Stomach (tissue), 19 donors: ENCODE results near the gene CCNJ. TPM values are rescaled to one million over a fixed set of nuclear protein-coding genes. Genes with fewer than 3 reads are reported as not detected.
A peak's percentile ranks its signal among the peaks of the same experiment; 100 is the strongest.
"Not testable (repeated sequence)": the region's sequence is repeated elsewhere in the genome, so short reads cannot be mapped to it uniquely, and the experiment has no call there.

Experiments used
- DNase-seq, 2 donors: peaks; one replicate each; pipeline versions ENCODE4 v3.0.0 to v3.0.0-alpha.2; 2013 to 2019
- H3K27ac ChIP-seq, 5 donors: fragments of 200-600 bp in 4 of 5; sonication (generic) in 4 of 5; one replicate each; pipeline ENCODE4 v1.5.1; 2013 to 2019; ENCODE audit warnings: mild to moderate bottlenecking in 1 of 5, moderate library complexity in 1 of 5
- H3K27me3 ChIP-seq, 3 donors: fragments of 200-600 bp; sonication (generic); one replicate each; pipeline ENCODE4 v1.5.1; 2017 to 2019; ENCODE audit warnings: mixed run types in 1 of 3
- H3K36me3 ChIP-seq, 4 donors: fragments of 200-600 bp; sonication (generic); 1 replicate in 3 of 4; 2 replicates in 1 of 4; pipeline ENCODE4 v1.5.1; 2016 to 2019
- H3K4me1 ChIP-seq, 4 donors: fragments of 200-600 bp; sonication (generic); one replicate each; pipeline ENCODE4 v1.5.1; 2016 to 2019
- H3K4me3 ChIP-seq, 4 donors: fragments of 200-600 bp; sonication (generic) in 3 of 4; one replicate each; pipeline ENCODE4 v1.5.1; 2016 to 2019; ENCODE audit warnings: mild to moderate bottlenecking in 1 of 4
- H3K9me3 ChIP-seq, 4 donors: fragments of 200-600 bp; sonication (generic); one replicate each; pipeline ENCODE4 v1.5.1; 2016 to 2019
- EP300 ChIP-seq: sonication (generic); formaldehyde crosslinking; IDR thresholded peaks from one replicate; pipeline ENCODE4 v1.6.1; 2017; ENCODE audit warnings: antibody characterized with exemption
- POLR2A ChIP-seq, 4 donors: fragments of 450-650 bp; IDR thresholded peaks; one replicate each; pipeline ENCODE4 v1.6.1; 2016; ENCODE audit warnings: antibody characterized with exemption in 4 of 4, control low read depth in 2 of 4, mild to moderate bottlenecking in 1 of 4, moderate library complexity in 1 of 4
- POLR2AphosphoS5 ChIP-seq, 3 donors: sonication (generic); formaldehyde crosslinking; IDR thresholded peaks; one replicate each; pipeline ENCODE4 v1.6.1; 2016; ENCODE audit warnings: antibody characterized with exemption in 3 of 3
- WGBS, 5 donors: extraction: QIAGEN DNeasy Blood & Tissue Kit in 3 of 5; methylation state at CpG; one replicate each; pipeline versions ENCODE4 v1.1.5 to v1.1.7; 2013 to 2018; 5-methylcytosine and 5-hydroxymethylcytosine counted together
- intact Hi-C: fragments of 100-400 bp; cut with DNase I; formaldehyde crosslinking; loops from one replicate; pipeline ENCODE4 v1.15.1; 2023; ENCODE audit warnings: low total_unique reads
- long read RNA-seq, 10 donors: transcript quantifications; one replicate each; lab custom pipeline, GENCODE V29; 2026
- polyA plus RNA-seq, 3 donors: library from polyadenylated mRNA; stranded (reverse); fragments of 200-250 nt; gene quantifications; one replicate each; pipeline ENCODE4 v1.2.3, GENCODE V29; 2013
- total RNA-seq, 5 donors: library from RNA; depleted of rRNA; stranded (reverse); fragments of >200 nt; gene quantifications; one replicate each; pipeline versions ENCODE4 v1.1.0 to v1.2.3, GENCODE V29; 2014 to 2016
- TF ChIP-seq, protein P1 (sequence below), 7 experiments: fragments of 450-650 bp in 4 of 7; fragments of 200-600 bp in 3 of 7; sonication (generic) in 3 of 7; IDR thresholded peaks; one replicate each; pipeline ENCODE4 v1.5.1; 2016 to 2019; ENCODE audit warnings: antibody characterized with exemption in 7 of 7, control low read depth in 2 of 7, mild to moderate bottlenecking in 1 of 7
- donor health status: healthy with polysubstance abuse.
- donor health status: Bipolar disorder and iron deficiency.
- donor health status: healthy.

CCNJ gene, protein sequence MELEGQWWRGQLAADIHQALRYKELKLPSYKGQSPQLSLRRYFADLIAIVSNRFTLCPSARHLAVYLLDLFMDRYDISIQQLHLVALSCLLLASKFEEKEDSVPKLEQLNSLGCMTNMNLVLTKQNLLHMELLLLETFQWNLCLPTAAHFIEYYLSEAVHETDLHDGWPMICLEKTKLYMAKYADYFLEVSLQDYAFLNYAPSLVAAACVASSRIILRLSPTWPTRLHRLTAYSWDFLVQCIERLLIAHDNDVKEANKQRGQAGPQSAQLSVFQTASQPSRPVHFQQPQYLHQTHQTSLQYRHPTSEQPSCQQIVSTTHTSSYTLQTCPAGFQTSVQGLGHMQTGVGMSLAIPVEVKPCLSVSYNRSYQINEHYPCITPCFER
- total RNA-seq (1 to 10 TPM in 2 of 5 donors, under 1 TPM in 2, not detected in 1; 0.58 to 7.7 (median 1.4) TPM), polyA plus RNA-seq (1 to 10 TPM; 1.7 to 2.6 (median 2.1) TPM)
- long read RNA-seq, donor 1, partial matches to known transcripts: 0 of 1 reads
- long read RNA-seq, donor 1, other reads (novel, unspliced or antisense): 0 of 1 reads
- long read RNA-seq, donor 2: 0 reads
- long read RNA-seq, donor 3, partial matches to known transcripts: 0 of 1 reads
- long read RNA-seq, donor 3, other reads (novel, unspliced or antisense): 0 of 1 reads
- long read RNA-seq, donor 4: 0 reads
- long read RNA-seq, donor 5, partial matches to known transcripts: 8 of 11 reads
- long read RNA-seq, donor 5, other reads (novel, unspliced or antisense): 0 of 11 reads
- long read RNA-seq, donor 6, full-length matches to known transcripts: 10 of 10 reads
- long read RNA-seq, donor 6, partial matches to known transcripts: 0 of 10 reads
- long read RNA-seq, donor 6, other reads (novel, unspliced or antisense): 0 of 10 reads
- long read RNA-seq, donor 7, partial matches to known transcripts: 0 of 2 reads
- long read RNA-seq, donor 7, other reads (novel, unspliced or antisense): 0 of 2 reads
- long read RNA-seq, donor 8, partial matches to known transcripts: 0 of 1 reads
- long read RNA-seq, donor 8, other reads (novel, unspliced or antisense): 0 of 1 reads
- long read RNA-seq, donor 9, full-length matches to known transcripts: 1 of 1 reads
- long read RNA-seq, donor 9, partial matches to known transcripts: 0 of 1 reads
- long read RNA-seq, donor 9, other reads (novel, unspliced or antisense): 0 of 1 reads
- long read RNA-seq, donor 10, partial matches to known transcripts: 0 of 1 reads
- long read RNA-seq, donor 10, other reads (novel, unspliced or antisense): 0 of 1 reads

GRCh38 chr10:96043033-96043892 lies at the start of gene CCNJ:
Gene CCNJ, plus strand, starts transcription at chr10:96043583. Its CDS starts 811 bp downstream, at chr10:96044394.
- intact Hi-C loops: no loop called here
- TF ChIP-seq POLR2A (IDR thresholded peaks at IDR 0.05) (peak in 1 of 4 donors; percentile 25), EP300 (no peak), POLR2AphosphoS5 (IDR thresholded peaks at IDR 0.05) (peak; percentile 64 to 83 (median 76))
- TF ChIP-seq, protein P1, sequence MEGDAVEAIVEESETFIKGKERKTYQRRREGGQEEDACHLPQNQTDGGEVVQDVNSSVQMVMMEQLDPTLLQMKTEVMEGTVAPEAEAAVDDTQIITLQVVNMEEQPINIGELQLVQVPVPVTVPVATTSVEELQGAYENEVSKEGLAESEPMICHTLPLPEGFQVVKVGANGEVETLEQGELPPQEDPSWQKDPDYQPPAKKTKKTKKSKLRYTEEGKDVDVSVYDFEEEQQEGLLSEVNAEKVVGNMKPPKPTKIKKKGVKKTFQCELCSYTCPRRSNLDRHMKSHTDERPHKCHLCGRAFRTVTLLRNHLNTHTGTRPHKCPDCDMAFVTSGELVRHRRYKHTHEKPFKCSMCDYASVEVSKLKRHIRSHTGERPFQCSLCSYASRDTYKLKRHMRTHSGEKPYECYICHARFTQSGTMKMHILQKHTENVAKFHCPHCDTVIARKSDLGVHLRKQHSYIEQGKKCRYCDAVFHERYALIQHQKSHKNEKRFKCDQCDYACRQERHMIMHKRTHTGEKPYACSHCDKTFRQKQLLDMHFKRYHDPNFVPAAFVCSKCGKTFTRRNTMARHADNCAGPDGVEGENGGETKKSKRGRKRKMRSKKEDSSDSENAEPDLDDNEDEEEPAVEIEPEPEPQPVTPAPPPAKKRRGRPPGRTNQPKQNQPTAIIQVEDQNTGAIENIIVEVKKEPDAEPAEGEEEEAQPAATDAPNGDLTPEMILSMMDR (IDR thresholded peaks at IDR 0.05): no peak
- 4 to 6% (median 4%) methylated on average over 40 to 92 of the region's 92 CpGs for WGBS, 5 donors

GRCh38 chr10:95994376-95994775 lies 49.0 kb upstream of the CCNJ start:
- H3K4me3 ChIP-seq, intact Hi-C loops, H3K9me3 ChIP-seq, H3K4me1 ChIP-seq, H3K27ac ChIP-seq, H3K27me3 ChIP-seq, DNase-seq, H3K36me3 ChIP-seq: not testable (repeated sequence)
- whole genome bisulfite sequencing, 5 donors: 86 to 95% (median 90%) methylated on average over 11 of the region's 11 CpGs

More at GRCh38 chr10:96043033-96043892, at the start of gene CCNJ:
- Histone ChIP-seq H3K9me3 (no peaks in the 10 kb centered on the region), H3K36me3 (peaks cover 0 to 10% (median 2%) of the 10 kb centered on the region in 4 donors), H3K4me3 (peak within 1 kb of the TSS; percentile 78 to 82 (median 80)), H3K4me1 (peaks cover 9 to 34% (median 22%) of the 10 kb centered on the region in 4 donors), H3K27ac (peak within 1 kb of the TSS; percentile 85 to 94 (median 92)), H3K27me3 (no peaks in the 10 kb centered on the region)
- DNase-seq: peak; percentile 91 to 97

DNA sequence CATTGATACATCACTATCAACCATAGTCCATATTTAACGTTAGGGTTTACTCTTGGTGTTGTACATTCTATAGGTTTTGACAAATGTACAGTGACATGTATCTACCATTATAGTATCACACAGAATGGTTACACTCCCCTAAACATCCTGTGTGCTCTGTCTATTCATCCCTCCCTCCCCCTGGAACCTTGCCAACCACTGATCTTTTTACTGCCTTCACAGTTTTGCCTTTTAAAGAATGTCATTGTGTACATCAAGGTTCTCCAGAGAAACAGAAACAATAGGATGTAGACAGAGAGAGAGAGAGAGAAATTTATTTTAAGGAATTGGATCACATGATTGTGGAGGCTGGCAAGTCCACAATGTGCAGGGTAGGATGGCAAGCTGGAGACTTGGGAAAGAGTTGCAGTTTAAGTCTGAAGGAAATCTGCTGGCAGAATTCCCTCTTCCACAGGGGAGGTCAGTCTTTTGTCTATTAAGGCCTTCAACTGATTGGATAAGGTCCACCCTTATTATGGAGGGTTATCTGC lies 45.1 kb upstream of the CCNJ start:
- no peaks in the 10 kb centered on the region for H3K27me3 ChIP-seq
- no peaks in the 10 kb centered on the region for H3K36me3 ChIP-seq
- H3K9me3 ChIP-seq: no peaks in the 10 kb centered on the region
- no peak overlapping the region for H3K27ac ChIP-seq
- TF ChIP-seq POLR2AphosphoS5 (IDR thresholded peaks at IDR 0.05): no peak
- TF ChIP-seq, protein P1 (IDR thresholded peaks at IDR 0.05): no peak
- 60 to 79% (median 68%) methylated on average over 1 of the region's 1 CpG for WGBS, 5 donors
- H3K4me1 ChIP-seq: no peaks in the 10 kb centered on the region
- H3K4me3 ChIP-seq: no peak overlapping the region
- intact Hi-C loops: no loop called here
- DNase-seq: no peak

DNA sequence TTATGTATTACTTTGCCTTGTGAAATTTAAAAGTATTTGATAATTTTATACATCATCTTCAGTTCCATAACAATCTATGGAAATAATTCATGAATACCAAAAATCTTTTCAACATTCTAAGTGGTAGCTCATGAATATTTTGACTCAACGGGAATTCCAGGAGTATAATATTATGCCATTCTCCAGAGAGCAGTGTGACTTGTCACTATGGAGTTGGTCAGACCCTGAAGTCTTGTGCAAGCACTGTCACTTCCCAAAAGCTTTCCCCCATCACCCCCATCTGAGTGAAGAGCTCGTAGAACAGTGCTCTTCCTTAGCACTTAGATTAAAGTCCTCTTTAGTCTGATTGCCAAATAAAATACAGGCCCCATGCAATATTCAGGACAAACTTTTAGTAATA lies 29.4 kb upstream of the CCNJ start:
- Histone ChIP-seq H3K27me3 (no peaks in the 10 kb centered on the region), H3K4me3 (no peak overlapping the region), H3K9me3 (no peaks in the 10 kb centered on the region), H3K27ac (no peak overlapping the region), H3K36me3 (no peaks in the 10 kb centered on the region), H3K4me1 (peaks cover 0 to 8% (median 5%) of the 10 kb centered on the region in 4 donors)
- DNase-seq: no peak
- intact Hi-C loops: no loop called here
- WGBS, 5 donors: 88 to 93% (median 91%) methylated on average over 2 of the region's 2 CpGs
- no peak for TF ChIP-seq EP300
- TF ChIP-seq POLR2A (IDR thresholded peaks at IDR 0.05): no peak
- TF ChIP-seq, protein P1 (IDR thresholded peaks at IDR 0.05): no peak
- TF ChIP-seq POLR2AphosphoS5 (IDR thresholded peaks at IDR 0.05): no peak
